Mesenchymal stem cell (in vitro differentiated cells and primary cell): ENCODE data around the gene CD4.

Experiments
- DNase-seq: peaks from one replicate; pipeline ENCODE4 v3.0.0-alpha.2; 2013
- H2AFZ ChIP-seq: one replicate; pipeline ENCODE4 v1.6.1; 2013; ENCODE audit warnings: low read depth, mild to moderate bottlenecking, control low read depth, inconsistent platforms, low read length, moderate library complexity
- H2AK5ac ChIP-seq: 2 replicates; pipeline ENCODE4 v1.6.1; 2013; ENCODE audit warnings: low read length, moderate library complexity, mild to moderate bottlenecking, inconsistent platforms; ENCODE audit not compliant: severe bottlenecking
- H2BK120ac ChIP-seq: one replicate; pipeline ENCODE4 v1.6.1; 2013; ENCODE audit warnings: low read depth, mild to moderate bottlenecking, inconsistent platforms, low read length, moderate library complexity
- H2BK12ac ChIP-seq, 2 experiments: one replicate each; pipeline ENCODE4 v1.6.1; 2013; ENCODE audit warnings: inconsistent platforms in 2 of 2, low read length in 2 of 2, mild to moderate bottlenecking in 2 of 2, moderate library complexity in 2 of 2, control low read depth in 1 of 2
- H2BK15ac ChIP-seq: one replicate; pipeline ENCODE4 v1.6.1; 2013; ENCODE audit warnings: mild to moderate bottlenecking, low read depth, inconsistent platforms; ENCODE audit not compliant: poor library complexity, severe bottlenecking
- H2BK5ac ChIP-seq: 2 replicates; pipeline ENCODE4 v1.6.1; 2013; ENCODE audit warnings: low read depth, mild to moderate bottlenecking, low read length, control low read depth, inconsistent platforms; ENCODE audit not compliant: poor library complexity, severe bottlenecking
- H3K14ac ChIP-seq, 2 experiments: one replicate each; pipeline ENCODE4 v1.6.1; 2013; ENCODE audit warnings: inconsistent platforms in 2 of 2, low read length in 2 of 2, control low read depth in 1 of 2, mild to moderate bottlenecking in 1 of 2, moderate library complexity in 1 of 2
- H3K18ac ChIP-seq, 2 experiments: one replicate each; pipeline ENCODE4 v1.6.1; 2013; ENCODE audit warnings: inconsistent platforms in 2 of 2, low read length in 2 of 2, control low read depth in 1 of 2, low read depth in 1 of 2, mild to moderate bottlenecking in 1 of 2
- H3K23ac ChIP-seq, 2 experiments: one replicate each; pipeline ENCODE4 v1.6.1; 2013; ENCODE audit warnings: inconsistent platforms in 2 of 2, low read length in 2 of 2, mild to moderate bottlenecking in 2 of 2, moderate library complexity in 2 of 2, control low read depth in 1 of 2
- H3K27ac ChIP-seq: 2 replicates; pipeline ENCODE4 v1.5.1; 2013; ENCODE audit warnings: mild to moderate bottlenecking, moderate library complexity, low read length, control low read depth, inconsistent platforms; ENCODE audit not compliant: poor library complexity, severe bottlenecking
- H3K27me3 ChIP-seq, 2 experiments: 2 replicates each; pipeline versions ENCODE4 v1.6.1 to v1.7.0; 2013; ENCODE audit warnings: low read length in 2 of 2, mild to moderate bottlenecking in 2 of 2, moderate library complexity in 2 of 2, control low read depth in 1 of 2, inconsistent platforms in 1 of 2; ENCODE audit not compliant: control insufficient read depth in 1 of 2, insufficient read depth in 1 of 2
- H3K36me3 ChIP-seq, 2 experiments: 2 replicates each; pipeline versions ENCODE4 v1.6.1 to v1.7.0; 2013; ENCODE audit warnings: low read length in 2 of 2, control low read depth in 1 of 2, inconsistent platforms in 1 of 2, low read depth in 1 of 2, mild to moderate bottlenecking in 1 of 2; ENCODE audit not compliant: insufficient read depth in 2 of 2, control insufficient read depth in 1 of 2
- H3K4ac ChIP-seq, 2 experiments: one replicate each; pipeline ENCODE4 v1.6.1; 2013; ENCODE audit warnings: inconsistent platforms in 2 of 2, low read length in 2 of 2, mild to moderate bottlenecking in 2 of 2, moderate library complexity in 2 of 2, control low read depth in 1 of 2, low read depth in 1 of 2
- H3K4me1 ChIP-seq: 2 replicates; pipeline ENCODE4 v1.6.1; 2013; ENCODE audit warnings: low read depth, low read length, control low read depth; ENCODE audit not compliant: control insufficient read depth, insufficient read depth
- H3K4me2 ChIP-seq: 2 replicates; pipeline ENCODE4 v1.6.1; 2013; ENCODE audit warnings: low read length, mild to moderate bottlenecking, inconsistent platforms; ENCODE audit not compliant: poor library complexity, severe bottlenecking
- H3K4me3 ChIP-seq, 2 experiments: 2 replicates each; pipeline versions ENCODE4 v1.5.1 to v1.7.0; 2013; ENCODE audit warnings: low read length in 2 of 2, mild to moderate bottlenecking in 2 of 2, control low read depth in 1 of 2, low read depth in 1 of 2; ENCODE audit not compliant: insufficient read depth in 1 of 2
- H3K79me1 ChIP-seq: replicated peaks from 2 replicates; pipeline ENCODE4 v1.6.1; 2013; ENCODE audit warnings: mild to moderate bottlenecking, control low read depth, low read length, inconsistent platforms; ENCODE audit not compliant: poor library complexity, severe bottlenecking
- H3K9ac ChIP-seq: 2 replicates; pipeline ENCODE4 v1.7.0; 2013; ENCODE audit warnings: mild to moderate bottlenecking, low read length, moderate library complexity
- H3K9me3 ChIP-seq: 2 replicates; pipeline ENCODE4 v1.7.0; 2013; ENCODE audit warnings: mild to moderate bottlenecking, low read length; ENCODE audit not compliant: control insufficient read depth
- H4K8ac ChIP-seq: one replicate; pipeline ENCODE4 v1.6.1; 2013; ENCODE audit warnings: inconsistent platforms, mild to moderate bottlenecking, low read length, moderate library complexity
- H4K91ac ChIP-seq: one replicate; pipeline ENCODE4 v1.6.1; 2013; ENCODE audit warnings: mild to moderate bottlenecking, low read length, inconsistent platforms
- WGBS: methylation state at CpG from one replicate; pipeline ENCODE4 v1.1.7; 2013; ENCODE audit warnings: mixed read lengths; 5-methylcytosine and 5-hydroxymethylcytosine counted together

CD4 gene

GRCh38 chr12:6786416-6787094 is 2.8 kb upstream of the CD4 start:
- Histone ChIP-seq H4K91ac (no peak overlapping the region), H3K14ac (no peak overlapping the region), H2AFZ (no peak overlapping the region), H3K4me1 (peaks cover 4% of the 10 kb centered on the region), H3K79me1 (no peaks in the 10 kb centered on the region), H3K23ac (no peak overlapping the region), H3K9ac (no peak overlapping the region), H4K8ac (no peak overlapping the region), H3K27me3 (peaks cover 0 to 9% of the 10 kb centered on the region in 2 experiments), H2BK12ac (no peak overlapping the region), H3K36me3 (no peaks in the 10 kb centered on the region), H3K9me3 (no peaks in the 10 kb centered on the region), H3K4me2 (no peak overlapping the region), H2BK5ac (no peak overlapping the region), H3K27ac (no peak overlapping the region), H3K18ac (no peak overlapping the region), H2AK5ac (no peak overlapping the region), H3K4ac (no peak overlapping the region), H2BK120ac (no peak overlapping the region), H2BK15ac (no peak overlapping the region), H3K4me3 (no peak overlapping the region)
- WGBS: 68% methylated on average over 4 of the region's 9 CpGs
- no peak for DNase-seq

- no peak overlapping the region for H2BK15ac ChIP-seq
- H3K4me3 ChIP-seq: no peak overlapping the region
- no peak overlapping the region for H4K8ac ChIP-seq
- H3K27ac ChIP-seq: no peak overlapping the region
- no peak overlapping the region for H3K18ac ChIP-seq
- no peaks in the 10 kb centered on the region for H3K79me1 ChIP-seq
- H3K14ac ChIP-seq: no peak overlapping the region
- H3K9ac ChIP-seq: no peak overlapping the region
- no peak overlapping the region for H3K4me2 ChIP-seq
- peaks cover 0 to 15% of the 10 kb centered on the region in 2 experiments for H3K27me3 ChIP-seq
- DNase-seq: no peak
- WGBS: 96% methylated on average over 5 of the region's 5 CpGs
- no peaks in the 10 kb centered on the region for H3K9me3 ChIP-seq
- no peak overlapping the region for H2AFZ ChIP-seq
- H2AK5ac ChIP-seq: no peak overlapping the region
- H3K4ac ChIP-seq: no peak overlapping the region
- H2BK5ac ChIP-seq: no peak overlapping the region
- no peak overlapping the region for H2BK120ac ChIP-seq
- H2BK12ac ChIP-seq: no peak overlapping the region
- H3K36me3 ChIP-seq: no peaks in the 10 kb centered on the region
- no peak overlapping the region for H4K91ac ChIP-seq
- peaks cover 4% of the 10 kb centered on the region for H3K4me1 ChIP-seq
- no peak overlapping the region for H3K23ac ChIP-seq
These were observed 2.0 kb upstream of the CD4 start for GRCh38 chr12:6787309-6787708.

DNA sequence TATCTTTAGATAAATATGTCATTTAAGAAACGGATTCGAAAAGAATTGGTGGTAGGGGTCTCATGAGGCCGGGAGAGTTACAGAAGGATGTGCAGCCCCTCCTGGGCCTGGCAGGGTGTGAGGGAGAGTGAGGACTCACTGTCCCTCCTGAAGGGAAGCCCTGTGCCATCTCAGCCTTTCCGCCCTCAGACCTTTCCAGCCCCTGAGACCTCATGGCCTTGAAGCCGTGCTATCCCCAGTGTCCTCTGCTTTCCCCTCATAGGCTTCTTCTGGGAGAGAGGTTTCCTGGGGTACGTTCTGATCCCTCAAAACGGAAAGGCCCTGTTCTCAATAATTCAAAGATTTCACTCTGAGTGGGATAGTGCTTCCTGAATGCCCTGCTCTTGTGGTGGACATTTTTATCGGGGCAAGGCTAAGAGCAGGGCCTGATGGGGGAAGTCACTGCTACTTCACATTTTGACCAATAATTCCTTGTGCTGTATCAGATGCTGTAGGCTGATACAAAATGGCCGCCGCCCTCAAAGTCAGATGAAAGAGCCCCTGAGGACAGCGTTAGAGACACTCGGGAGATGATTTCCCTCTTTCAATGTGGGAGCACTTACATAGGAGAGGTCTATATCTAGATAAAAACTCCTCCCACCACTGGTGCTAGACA is 1.3 kb downstream of the CD4 start:
- Histone ChIP-seq H3K79me1 (no peaks in the 10 kb centered on the region), H3K9ac (no peak overlapping the region), H3K27ac (no peak overlapping the region), H3K4ac (no peak overlapping the region), H3K4me3 (no peak overlapping the region), H2AK5ac (no peak overlapping the region), H3K4me2 (no peak overlapping the region), H2BK120ac (no peak overlapping the region), H3K4me1 (peaks cover 11% of the 10 kb centered on the region), H2BK12ac (no peak overlapping the region), H3K9me3 (no peaks in the 10 kb centered on the region), H3K14ac (no peak overlapping the region), H3K18ac (no peak overlapping the region), H2AFZ (no peak overlapping the region), H4K91ac (no peak overlapping the region), H2BK5ac (no peak overlapping the region), H3K23ac (no peak overlapping the region), H3K36me3 (no peaks in the 10 kb centered on the region), H4K8ac (no peak overlapping the region), H2BK15ac (no peak overlapping the region), H3K27me3 (peaks cover 5 to 33% of the 10 kb centered on the region in 2 experiments)
- WGBS: 95% methylated on average over 12 of the region's 12 CpGs
- DNase-seq: no peak

- H3K27me3 ChIP-seq: peaks cover 14 to 47% of the 10 kb centered on the region in 2 experiments
- H3K9ac ChIP-seq: no peak overlapping the region
- no peak overlapping the region for H2BK120ac ChIP-seq
- H2BK5ac ChIP-seq: no peak overlapping the region
- H3K4ac ChIP-seq: peak overlapping the region in 1 of 2 experiments; percentile 24
- no peak overlapping the region for H3K23ac ChIP-seq
- no peak overlapping the region for H2AFZ ChIP-seq
- no peaks in the 10 kb centered on the region for H3K79me1 ChIP-seq
- H3K27ac ChIP-seq: no peak overlapping the region
- H3K9me3 ChIP-seq: no peaks in the 10 kb centered on the region
- no peak overlapping the region for H4K91ac ChIP-seq
- WGBS: 93% methylated on average over 8 of the region's 13 CpGs
- H2BK15ac ChIP-seq: no peak overlapping the region
- peak overlapping the region; percentile 74 for H4K8ac ChIP-seq
- H3K36me3 ChIP-seq: no peaks in the 10 kb centered on the region
- H2BK12ac ChIP-seq: peak overlapping the region in 1 of 2 experiments; percentile 49
- H2AK5ac ChIP-seq: no peak overlapping the region
- H3K18ac ChIP-seq: peak overlapping the region in 1 of 2 experiments; percentile 83
- DNase-seq: no peak
- H3K4me2 ChIP-seq: no peak overlapping the region
- peaks cover 11% of the 10 kb centered on the region for H3K4me1 ChIP-seq
- no peak overlapping the region for H3K14ac ChIP-seq
- no peak overlapping the region for H3K4me3 ChIP-seq
These were observed 2.7 kb downstream of the CD4 start for GRCh38 chr12:6791931-6792520.
